Activated CD8-positive, alpha-beta memory T cell treated with anti-CD3 and anti-CD28 coated beads for 36 hours (primary cell): ENCODE data around the gene IWS1. TPM values are rescaled to one million over a fixed set of nuclear protein-coding genes. Genes with fewer than 3 reads are reported as not detected.
"Not testable (repeated sequence)": the region's sequence is repeated elsewhere in the genome, so short reads cannot be mapped to it uniquely, and the experiment has no call there.

ENCODE experiments used
- CTCF ChIA-PET: fragments of 350-600 bp; sonication (Branson Sonifier 250); formaldehyde crosslinking; loops from one replicate; lab custom pipeline; 2021; ENCODE audit warnings: antibody characterized with exemption; lab: Charles Lee
- POLR2A ChIA-PET: fragments of 350-600 bp; sonication (Branson Sonifier 250); formaldehyde crosslinking; loops from one replicate; lab custom pipeline; 2021; ENCODE audit warnings: antibody characterized with exemption; lab: Charles Lee
- total RNA-seq, 2 experiments: library from RNA; stranded (reverse); gene quantifications; one replicate each; pipeline ENCODE4 v1.2.3, GENCODE V29; 2021

Gene IWS1
- total RNA-seq, 2 experiments from 2014 or later = 52.5 to 56.6 TPM

GRCh38 chr2:127535918-127536317 is 9.6 kb upstream of the IWS1 start:
- CTCF ChIA-PET = no interaction called here
- POLR2A ChIA-PET = no interaction called here

DNA sequence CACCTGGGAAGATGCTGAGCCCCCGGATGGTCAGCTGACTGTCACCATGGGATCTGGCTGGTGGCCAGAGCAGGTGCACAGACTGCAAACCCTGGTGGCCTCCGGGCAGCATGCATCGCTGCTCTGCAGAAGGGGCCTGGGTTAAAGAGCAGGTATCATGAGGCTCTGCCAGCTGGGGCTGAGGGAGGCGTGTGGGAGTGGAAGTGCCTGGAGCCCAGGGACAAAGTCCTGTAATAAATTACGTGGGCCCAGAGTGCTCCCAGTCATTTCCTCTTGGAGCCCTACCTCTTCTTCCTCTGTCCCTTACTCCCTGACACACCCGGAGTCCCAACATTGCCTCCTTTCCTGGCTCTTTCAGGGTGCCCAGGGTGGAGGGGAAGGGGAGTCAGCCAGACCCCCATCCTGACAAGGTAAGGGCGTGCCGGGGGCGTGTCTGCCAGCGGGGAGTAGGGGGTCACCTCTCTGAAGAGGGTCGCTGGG is 9.2 kb upstream of the IWS1 start, which contains the start of gene MYO7B:
Gene MYO7B, plus strand, starts transcription at position 262 of the 480 bp plus-strand sequence. CDS start 24,040 bp downstream, outside the sequence.
- POLR2A ChIA-PET = no interaction called here

DNA sequence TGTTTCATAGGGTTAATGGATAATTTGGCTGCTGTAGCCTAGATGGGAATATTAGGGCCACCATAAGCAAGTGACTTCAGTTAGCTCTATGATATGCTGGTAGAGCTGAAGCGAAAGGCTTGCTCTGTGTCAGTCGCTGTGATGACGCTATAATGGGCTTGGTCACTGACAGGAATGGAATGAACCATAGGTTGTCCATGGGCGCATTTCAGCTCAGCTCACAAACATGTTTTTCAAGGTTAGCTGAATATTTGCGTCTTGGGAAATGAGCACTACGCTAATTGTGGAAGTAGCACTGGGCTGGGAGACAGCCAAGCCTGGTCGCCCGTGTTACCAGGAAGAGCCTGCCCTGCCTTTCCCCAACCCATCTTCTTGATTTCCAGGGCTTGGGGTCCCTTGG is 6.0 kb upstream of the IWS1 start:
- POLR2A ChIA-PET = no interaction called here

More for the DNA sequence above, 9.2 kb upstream of the IWS1 start, which contains the start of gene MYO7B:
- CTCF ChIA-PET = no interaction called here

DNA sequence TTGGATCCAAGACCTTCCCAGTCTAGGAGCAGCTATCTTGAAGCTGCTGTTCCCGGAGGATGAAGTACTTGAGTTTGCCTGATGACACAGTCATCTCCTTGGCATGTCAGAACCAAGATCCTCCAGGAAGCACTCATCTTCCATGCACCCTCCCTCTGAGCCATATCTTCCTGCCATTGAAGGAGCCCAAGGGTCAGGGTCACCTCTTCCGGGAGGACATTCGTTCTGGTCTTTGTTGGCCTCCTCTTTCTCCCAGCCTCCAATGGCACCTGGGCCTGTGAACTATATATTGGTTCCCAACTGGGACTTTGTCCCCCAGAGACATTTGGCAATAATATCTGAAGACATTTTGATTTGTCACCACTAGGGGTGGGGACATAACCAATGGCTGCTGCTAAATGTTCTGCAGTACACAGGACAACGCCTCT is 4.9 kb upstream of the IWS1 start:
- ChIA-PET POLR2A (no interaction called here), CTCF (no interaction called here)

More for the DNA sequence above, 6.0 kb upstream of the IWS1 start:
- CTCF ChIA-PET = no interaction called here

DNA sequence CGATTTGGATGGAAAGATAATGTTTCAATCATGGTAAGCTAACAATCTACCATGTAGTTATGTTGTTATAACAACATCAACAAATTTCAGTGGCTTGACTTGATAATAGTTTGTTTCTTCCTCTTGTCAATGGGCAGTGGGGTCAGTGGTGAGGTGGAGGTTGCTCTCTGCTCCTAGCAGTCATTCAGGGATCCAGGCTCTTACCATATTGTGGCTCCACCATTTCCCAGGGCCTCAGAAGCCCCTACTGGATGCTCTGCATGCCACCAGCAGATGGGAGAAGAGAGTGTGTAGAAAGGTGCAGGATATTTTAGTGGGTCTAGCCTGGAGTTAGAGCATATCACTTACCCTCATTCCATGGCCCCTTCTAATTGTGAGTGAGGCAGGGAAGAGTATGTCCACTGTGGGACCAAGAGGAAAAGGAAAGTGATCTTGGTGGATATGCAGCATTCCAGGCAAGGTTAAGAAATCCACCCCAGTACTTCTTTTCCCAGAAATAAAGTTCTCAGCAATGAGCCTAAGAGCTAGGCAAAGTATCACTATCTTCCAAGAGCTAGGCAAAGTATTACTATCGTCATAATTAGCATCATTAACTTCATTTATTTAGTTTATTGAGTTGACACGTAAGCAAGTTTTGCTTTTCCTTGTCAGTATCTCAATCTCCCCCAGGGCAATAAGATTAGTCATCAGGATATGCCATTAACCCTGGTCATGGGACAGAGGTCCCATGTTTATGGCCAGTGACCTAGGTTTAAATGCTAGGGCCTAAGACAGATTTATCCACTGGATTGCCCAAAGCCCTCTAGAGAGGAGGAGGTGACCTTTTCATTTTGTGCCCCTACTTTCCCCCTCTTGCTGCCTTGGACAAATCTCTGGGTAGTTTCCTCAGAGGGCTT is 4.2 kb upstream of the IWS1 start:
- POLR2A ChIA-PET = no interaction called here
- CTCF ChIA-PET = no interaction called here

DNA sequence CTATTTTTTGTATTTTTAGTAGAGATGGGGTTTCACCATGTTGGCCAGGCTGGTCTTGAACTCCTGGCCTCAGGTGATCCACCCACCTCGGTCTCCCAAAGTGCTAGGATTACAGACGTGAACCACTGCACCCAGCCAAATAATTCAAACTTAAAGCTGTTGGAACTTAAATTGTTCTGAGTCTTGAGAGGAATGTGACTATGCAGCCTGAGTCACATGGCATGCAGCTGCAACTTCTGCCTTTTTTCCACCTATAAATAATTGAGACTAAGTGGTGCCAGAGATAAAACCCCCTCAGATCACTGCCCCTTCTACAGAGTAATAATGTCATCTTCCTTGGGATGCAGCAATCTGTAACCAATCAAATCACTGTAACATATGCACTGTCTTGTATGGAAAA is 3.1 kb upstream of the IWS1 start:
- POLR2A ChIA-PET = not testable (repeated sequence)

GRCh38 chr2:127528487-127528886 is 2.2 kb upstream of the IWS1 start:
- CTCF ChIA-PET = interaction anchor here (0.8 kb wide), 1 partner anchor 13 kb away, joined by 3 read pairs; no protein-coding TSS in a partner anchor

More for the DNA sequence above, 3.1 kb upstream of the IWS1 start:
- CTCF ChIA-PET = not testable (repeated sequence)

GRCh38 chr2:127527001-127527804 is 914 bp upstream of the IWS1 start:
- ChIA-PET CTCF (interaction anchor here (0.6 to 1.3 kb wide), 2 partner anchors 17 to 175 kb away, joined by 3 read pairs; partner anchors contain the start of gene SFT2D3), POLR2A (interaction anchor here (0.6 to 1.7 kb wide), 4 partner anchors 36 to 564 kb away, joined by 4 to 6 read pairs (median 4); partner anchors contain the start of gene UGGT1)

More at GRCh38 chr2:127528487-127528886, 2.2 kb upstream of the IWS1 start:
- POLR2A ChIA-PET = no interaction called here

- ChIA-PET CTCF (interaction anchor here (1.3 kb wide), 1 partner anchor 176 kb away, joined by 3 read pairs; the partner anchor contains the start of gene SFT2D3), POLR2A (interaction anchor here (1.0 to 1.7 kb wide), 3 partner anchors 38 to 566 kb away, joined by 4 to 6 read pairs (median 4); partner anchors contain the start of gene UGGT1)
These were observed 578 bp downstream of the IWS1 start for GRCh38 chr2:127525691-127526131.

DNA sequence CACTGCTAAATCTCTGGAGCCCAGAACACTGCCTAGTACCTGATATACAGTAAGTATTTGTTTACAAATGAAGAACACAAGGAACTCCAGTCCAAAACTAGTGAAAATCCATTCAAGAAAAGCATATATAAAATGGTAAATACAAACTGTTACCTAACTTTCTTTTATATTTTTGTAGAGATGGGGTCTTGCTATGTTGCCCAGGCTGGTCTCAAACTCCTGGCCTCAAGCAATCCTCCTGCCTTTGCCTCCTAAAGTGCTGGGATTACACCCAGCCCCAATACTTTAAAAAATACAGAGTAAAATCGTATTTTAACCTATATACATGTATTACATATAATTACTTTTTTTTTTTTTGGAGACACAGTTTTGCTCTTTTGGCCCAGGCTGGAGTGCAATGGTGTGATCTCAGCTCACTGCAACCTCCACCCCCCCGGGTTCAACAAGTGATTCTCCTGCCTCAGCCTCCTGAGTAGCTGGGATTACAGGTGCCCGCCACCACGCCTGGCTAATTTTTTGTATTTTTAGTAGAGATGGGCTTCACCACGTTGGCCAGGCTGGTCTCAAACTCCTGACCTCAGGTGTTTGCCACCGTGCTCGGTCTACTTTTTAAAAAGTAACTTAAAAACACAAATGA is 2.0 kb downstream of the IWS1 start:
- CTCF ChIA-PET, POLR2A ChIA-PET: not testable (repeated sequence)

DNA sequence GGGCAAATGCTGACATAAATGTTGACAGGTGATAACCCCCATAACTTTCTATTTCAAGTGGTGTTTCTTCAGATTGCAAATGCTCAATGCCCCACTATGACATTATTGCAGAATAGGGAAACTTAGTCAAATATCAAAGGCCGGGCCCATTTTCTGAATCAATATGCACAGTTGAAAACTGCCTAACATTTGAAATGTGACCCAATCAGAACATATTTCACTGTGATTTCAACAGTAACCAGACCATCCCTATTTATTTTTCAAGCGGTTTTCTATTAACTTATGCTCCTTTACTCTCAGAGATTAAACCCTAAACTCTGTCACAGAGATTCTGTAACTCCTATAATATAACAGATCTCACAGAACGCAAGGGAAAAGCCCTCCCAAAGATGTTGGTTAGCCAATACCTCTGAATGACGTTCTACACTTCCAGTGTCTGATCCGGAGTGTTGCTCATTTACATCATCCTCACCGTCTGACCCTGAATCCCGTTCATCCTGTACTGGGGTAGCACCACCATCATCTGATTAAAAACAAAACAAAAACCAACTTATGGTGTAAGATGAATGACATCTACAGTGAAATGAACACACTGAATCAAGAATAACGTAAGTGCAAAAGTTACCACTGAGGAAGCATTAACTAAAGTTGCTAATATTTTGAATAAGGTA is 2.9 kb downstream of the IWS1 start:
- ChIA-PET CTCF (interaction anchor here (0.5 kb wide), 1 partner anchor 161 kb away, joined by 3 read pairs; no protein-coding TSS in a partner anchor), POLR2A (no interaction called here)

GRCh38 chr2:127520424-127520823 is 5.9 kb downstream of the IWS1 start:
- CTCF ChIA-PET = no interaction called here
- POLR2A ChIA-PET = no interaction called here

DNA sequence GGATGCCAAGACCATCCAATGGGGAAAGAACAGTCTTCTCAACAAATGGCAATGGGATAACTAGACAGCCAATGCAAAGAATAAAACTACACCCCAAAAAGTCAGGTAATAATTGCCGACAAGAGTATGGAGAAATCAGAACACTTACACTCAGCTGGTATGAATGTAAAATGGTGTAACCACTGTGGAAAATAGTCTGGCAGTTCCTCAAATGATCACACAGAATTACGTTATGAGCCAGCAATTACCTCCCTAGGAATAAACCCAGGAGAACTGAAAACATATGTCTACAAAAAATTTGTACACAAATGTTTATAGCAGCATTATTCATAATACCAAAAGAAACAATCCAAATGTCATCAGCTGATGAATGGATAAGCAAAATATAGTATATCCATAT is 8.8 kb downstream of the IWS1 start:
- CTCF ChIA-PET = no interaction called here
- POLR2A ChIA-PET = no interaction called here

- POLR2A ChIA-PET = no interaction called here
- CTCF ChIA-PET = no interaction called here
These were observed 10.1 kb downstream of the IWS1 start for GRCh38 chr2:127516041-127516762.

DNA sequence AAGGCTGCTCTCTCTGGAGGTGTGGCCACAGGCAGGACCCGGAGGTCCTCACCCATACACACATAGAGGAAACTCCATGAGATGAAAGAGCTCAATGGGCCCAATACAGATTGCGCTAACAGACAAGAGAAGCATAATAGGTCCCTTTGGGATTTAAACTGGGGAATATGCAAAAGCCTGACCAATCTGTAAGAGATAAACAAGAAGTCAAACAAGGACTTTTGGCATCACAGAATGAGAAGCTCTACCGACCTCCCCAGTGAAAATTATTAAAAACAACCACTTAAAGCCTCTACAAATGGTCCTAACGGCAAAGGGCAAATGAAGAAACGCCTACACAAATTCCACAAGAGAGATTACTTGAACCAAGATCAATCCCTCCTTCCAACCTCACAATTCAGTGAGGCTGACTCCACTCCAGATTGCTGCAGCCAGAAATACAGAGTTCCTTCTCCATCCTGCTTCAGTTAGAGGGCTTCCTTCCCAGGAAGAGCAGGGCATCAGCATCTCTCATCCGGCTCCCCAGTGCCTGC is 10.8 kb downstream of the IWS1 start:
- ChIA-PET CTCF (no interaction called here), POLR2A (no interaction called here)

DNA sequence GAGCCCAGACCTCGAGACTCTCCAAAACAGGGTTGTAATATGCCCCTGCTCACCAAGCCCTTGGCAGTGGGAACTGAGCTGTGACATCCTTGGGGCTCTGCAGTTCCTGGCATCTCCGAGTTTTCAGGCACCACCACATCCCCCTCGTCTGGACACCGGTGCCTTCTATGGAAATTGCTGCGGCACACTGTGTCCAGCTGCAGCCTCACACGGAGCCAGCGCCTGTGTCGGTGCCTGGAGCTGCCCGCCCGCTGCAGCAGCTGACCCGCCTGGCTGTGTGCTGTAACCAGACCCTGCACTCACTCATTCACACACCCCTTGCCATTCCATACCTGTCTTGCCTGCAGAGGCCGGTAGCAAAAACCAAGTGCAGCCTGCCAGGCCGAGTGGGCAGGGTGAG is 11.8 kb downstream of the IWS1 start:
- ChIA-PET CTCF (no interaction called here), POLR2A (no interaction called here)

GRCh38 chr2:127514076-127514475 is 12.2 kb downstream of the IWS1 start:
- POLR2A ChIA-PET = interaction anchor here (1.3 kb wide), 1 partner anchor 10 kb away, joined by 3 read pairs; no protein-coding TSS in a partner anchor
- CTCF ChIA-PET = no interaction called here
